ENCODE measurements around the gene MBP. TPM values are rescaled to one million over a fixed set of nuclear protein-coding genes. Genes with fewer than 3 reads are reported as not detected.

MBP gene
- polyA plus RNA-seq, 4 donors, result 14.3 to 34.3 (median 23.0) TPM

DNA sequence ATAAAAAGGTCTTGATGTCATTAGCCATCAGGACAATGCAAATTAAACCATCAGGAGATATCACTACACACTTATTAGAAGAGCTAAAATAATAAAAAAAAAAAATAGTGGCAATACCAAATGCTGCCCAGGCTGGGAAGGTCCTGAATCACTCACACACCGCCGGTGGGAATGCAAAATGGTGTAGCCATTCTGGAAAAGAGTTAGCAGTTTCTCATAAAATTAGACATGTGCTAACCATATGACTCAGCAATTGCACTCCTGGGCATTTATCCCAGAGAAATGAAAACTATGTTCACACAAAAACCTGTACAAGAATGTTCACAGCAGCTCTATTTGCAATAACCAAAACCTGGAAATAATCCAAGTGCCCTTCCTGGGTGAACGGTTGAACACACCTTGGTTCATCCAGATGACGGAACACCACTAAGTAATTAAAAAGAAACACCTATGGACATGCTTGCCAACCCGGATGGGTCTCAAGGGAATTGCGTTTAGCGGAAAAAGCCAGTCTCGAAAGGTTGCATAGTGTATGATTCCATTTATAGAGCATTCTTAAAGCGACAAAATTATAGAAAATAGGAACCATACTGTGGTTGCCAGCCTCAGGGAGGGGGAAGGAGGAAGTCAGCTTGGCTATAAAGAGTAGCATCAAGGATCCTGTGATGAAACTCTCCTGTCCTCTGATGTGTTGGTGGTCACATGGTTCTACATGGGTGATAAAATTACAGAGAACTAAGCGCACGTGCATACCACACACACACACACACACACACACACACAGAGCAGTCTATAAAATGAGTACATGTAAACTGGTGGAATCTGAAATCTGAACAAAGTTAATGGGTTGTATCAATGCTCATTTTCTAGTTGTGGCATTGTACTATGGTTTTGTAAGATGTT lies 4.6 kb downstream of the MBP start:
- Histone ChIP-seq H3K9me3 (ENCODE audit: control insufficient read depth in 2 of 2, insufficient read depth in 1 of 2, low read depth in 1 of 2, low read length in 1 of 2) (no peaks in the 10 kb centered on the region), H3K4me1 (ENCODE audit: control insufficient read depth in 3 of 3, insufficient read depth in 2 of 3, low read depth in 1 of 3, low read length in 2 of 3) (peaks cover 8 to 25% (median 19%) of the 10 kb centered on the region in 3 donors), H3K4me3 (ENCODE audit: low read depth in 1 of 3, low read length in 3 of 3) (peak overlapping the region in 1 of 3 donors; percentile 18), H3K27ac (ENCODE audit: low read depth in 1 of 3, low read length in 2 of 3) (peak overlapping the region; percentile 58 to 84 (median 67)), H3K36me3 (ENCODE audit: control insufficient read depth in 3 of 3, insufficient read depth in 2 of 3, low read depth in 1 of 3, low read length in 3 of 3) (peaks cover 0 to 15% (median 0%) of the 10 kb centered on the region in 3 donors), H3K27me3 (ENCODE audit: control insufficient read depth in 3 of 3, insufficient read depth in 3 of 3, low read length in 3 of 3) (peaks cover 0 to 2% (median 0%) of the 10 kb centered on the region in 3 donors)
- FAIRE-seq (peak; percentile 26), DNase-seq (peak; percentile 74 to 97)
- 8 to 46% (median 15%) methylated on average over 11 of the region's 11 CpGs for WGBS, 3 donors

GRCh38 chr18:77124452-77124922 lies 8.1 kb downstream of the MBP start:
- Histone ChIP-seq H3K4me1 (ENCODE audit: control insufficient read depth in 3 of 3, insufficient read depth in 2 of 3, low read depth in 1 of 3, low read length in 2 of 3) (peaks cover 10 to 18% (median 17%) of the 10 kb centered on the region in 3 donors), H3K27me3 (ENCODE audit: control insufficient read depth in 3 of 3, insufficient read depth in 3 of 3, low read length in 3 of 3) (no peaks in the 10 kb centered on the region), H3K36me3 (ENCODE audit: control insufficient read depth in 3 of 3, insufficient read depth in 2 of 3, low read depth in 1 of 3, low read length in 3 of 3) (peaks cover 0 to 24% (median 0%) of the 10 kb centered on the region in 3 donors), H3K4me3 (ENCODE audit: low read depth in 1 of 3, low read length in 3 of 3) (no peak overlapping the region), H3K27ac (ENCODE audit: low read depth in 1 of 3, low read length in 2 of 3) (peak overlapping the region; percentile 7 to 68 (median 50)), H3K9me3 (ENCODE audit: control insufficient read depth in 2 of 2, insufficient read depth in 1 of 2, low read depth in 1 of 2, low read length in 1 of 2) (no peaks in the 10 kb centered on the region)
- FAIRE-seq (no peak), DNase-seq (peak; percentile 53 to 58)
- 7 to 40% (median 9%) methylated on average over 9 of the region's 9 CpGs for WGBS, 3 donors

DNA sequence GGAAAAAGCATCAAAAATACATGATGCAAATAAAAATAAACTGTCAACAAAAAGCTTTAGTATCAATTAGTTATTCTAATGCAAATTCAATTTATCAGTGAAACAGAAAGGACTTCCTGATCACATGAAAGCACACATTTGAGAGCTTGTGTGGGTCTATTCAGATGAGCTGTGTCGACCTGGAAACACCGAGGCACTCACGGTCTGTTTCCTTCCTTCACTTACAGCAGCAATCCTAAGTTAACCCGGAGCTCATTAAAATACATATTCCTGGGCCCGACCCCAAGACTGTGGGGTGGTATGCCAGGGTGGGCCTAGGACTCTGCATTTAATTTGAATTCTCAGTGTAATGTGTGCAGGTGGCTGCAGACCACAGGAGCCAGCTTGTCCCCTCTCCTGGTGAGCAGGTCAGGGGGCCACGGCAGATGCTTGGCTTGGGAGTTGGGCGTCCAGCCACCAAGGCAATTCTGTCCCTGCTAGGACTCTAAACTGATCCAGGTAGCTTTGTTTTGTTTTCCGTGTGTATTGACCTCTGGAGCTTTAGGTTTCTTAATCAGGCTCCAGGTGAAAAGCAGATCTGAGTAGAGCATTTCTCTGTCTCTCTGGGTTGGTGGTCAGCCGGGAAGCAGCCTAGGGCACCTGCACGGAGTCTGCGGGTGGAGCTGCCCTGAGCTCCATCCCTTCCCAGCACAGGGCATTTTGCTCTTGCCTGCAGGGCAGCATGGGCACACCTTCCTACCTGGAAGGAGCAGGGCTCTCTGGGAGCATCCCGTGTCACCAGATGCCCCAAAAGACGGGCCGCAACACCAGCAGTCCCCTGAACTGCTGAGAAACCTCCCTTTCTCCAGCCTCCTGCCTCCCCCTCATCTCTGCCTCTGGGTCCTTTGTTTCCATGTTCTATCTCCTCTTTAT lies 9.0 kb downstream of the MBP start:
- FAIRE-seq (no peak), DNase-seq (no peak)
- peak overlapping the region in 1 of 3 donors; percentile 5 for H3K4me3 ChIP-seq (ENCODE audit: low read depth in 1 of 3, low read length in 3 of 3)
- no peaks in the 10 kb centered on the region for H3K9me3 ChIP-seq (ENCODE audit: control insufficient read depth in 2 of 2, insufficient read depth in 1 of 2, low read depth in 1 of 2, low read length in 1 of 2)
- H3K27ac ChIP-seq (ENCODE audit: low read depth in 1 of 3, low read length in 2 of 3), result peak overlapping the region in 2 of 3 donors; percentile 22 to 45
- H3K27me3 ChIP-seq (ENCODE audit: control insufficient read depth in 3 of 3, insufficient read depth in 3 of 3, low read length in 3 of 3), result no peaks in the 10 kb centered on the region
- peaks cover 6 to 14% (median 9%) of the 10 kb centered on the region in 3 donors for H3K4me1 ChIP-seq (ENCODE audit: control insufficient read depth in 3 of 3, insufficient read depth in 2 of 3, low read depth in 1 of 3, low read length in 2 of 3)
- H3K36me3 ChIP-seq (ENCODE audit: control insufficient read depth in 3 of 3, insufficient read depth in 2 of 3, low read depth in 1 of 3, low read length in 3 of 3), result peaks cover 0 to 29% (median 0%) of the 10 kb centered on the region in 3 donors
- 50 to 69% (median 60%) methylated on average over 14 of the region's 14 CpGs for WGBS, 3 donors

DNA sequence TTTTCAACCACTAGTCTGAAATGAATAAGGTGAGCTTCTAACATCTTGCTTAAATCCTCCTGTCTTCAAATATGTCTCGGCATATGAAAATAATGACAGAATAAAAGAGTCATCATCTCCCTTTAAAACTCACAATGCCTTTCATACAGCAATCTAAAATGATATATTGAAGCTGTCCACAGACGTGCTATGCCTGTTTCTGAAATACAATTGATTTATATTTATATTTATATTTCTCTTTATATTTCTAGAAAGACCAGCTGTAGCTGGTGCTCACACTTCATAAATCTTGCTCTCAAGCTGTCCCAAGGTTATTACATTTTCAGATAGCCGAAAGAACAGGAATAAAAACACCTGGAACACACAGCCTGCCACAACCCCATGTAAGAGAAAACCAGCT lies 11.1 kb downstream of the MBP start:
- FAIRE-seq (no peak), DNase-seq (no peak)
- Histone ChIP-seq H3K27me3 (ENCODE audit: control insufficient read depth in 3 of 3, insufficient read depth in 3 of 3, low read length in 3 of 3) (no peaks in the 10 kb centered on the region), H3K9me3 (ENCODE audit: control insufficient read depth in 2 of 2, insufficient read depth in 1 of 2, low read depth in 1 of 2, low read length in 1 of 2) (no peaks in the 10 kb centered on the region), H3K27ac (ENCODE audit: low read depth in 1 of 3, low read length in 2 of 3) (no peak overlapping the region), H3K36me3 (ENCODE audit: control insufficient read depth in 3 of 3, insufficient read depth in 2 of 3, low read depth in 1 of 3, low read length in 3 of 3) (peaks cover 0 to 32% (median 0%) of the 10 kb centered on the region in 3 donors), H3K4me3 (ENCODE audit: low read depth in 1 of 3, low read length in 3 of 3) (no peak overlapping the region), H3K4me1 (ENCODE audit: control insufficient read depth in 3 of 3, insufficient read depth in 2 of 3, low read depth in 1 of 3, low read length in 2 of 3) (peaks cover 6 to 9% (median 9%) of the 10 kb centered on the region in 3 donors)
- WGBS, 3 donors, result 84 to 92% (median 85%) methylated on average over 3 of the region's 3 CpGs

GRCh38 chr18:77119851-77120491 lies 12.6 kb downstream of the MBP start:
- Histone ChIP-seq H3K27ac (ENCODE audit: low read depth in 1 of 3, low read length in 2 of 3) (no peak overlapping the region), H3K9me3 (ENCODE audit: control insufficient read depth in 2 of 2, insufficient read depth in 1 of 2, low read depth in 1 of 2, low read length in 1 of 2) (no peaks in the 10 kb centered on the region), H3K4me1 (ENCODE audit: control insufficient read depth in 3 of 3, insufficient read depth in 2 of 3, low read depth in 1 of 3, low read length in 2 of 3) (peaks cover 10 to 22% (median 12%) of the 10 kb centered on the region in 3 donors), H3K4me3 (ENCODE audit: low read depth in 1 of 3, low read length in 3 of 3) (no peak overlapping the region), H3K36me3 (ENCODE audit: control insufficient read depth in 3 of 3, insufficient read depth in 2 of 3, low read depth in 1 of 3, low read length in 3 of 3) (peaks cover 0 to 36% (median 0%) of the 10 kb centered on the region in 3 donors), H3K27me3 (ENCODE audit: control insufficient read depth in 3 of 3, insufficient read depth in 3 of 3, low read length in 3 of 3) (no peaks in the 10 kb centered on the region)
- WGBS, 3 donors, result 92 to 95% (median 94%) methylated on average over 22 to 23 of the region's 23 CpGs
- FAIRE-seq (no peak), DNase-seq (no peak)

DNA sequence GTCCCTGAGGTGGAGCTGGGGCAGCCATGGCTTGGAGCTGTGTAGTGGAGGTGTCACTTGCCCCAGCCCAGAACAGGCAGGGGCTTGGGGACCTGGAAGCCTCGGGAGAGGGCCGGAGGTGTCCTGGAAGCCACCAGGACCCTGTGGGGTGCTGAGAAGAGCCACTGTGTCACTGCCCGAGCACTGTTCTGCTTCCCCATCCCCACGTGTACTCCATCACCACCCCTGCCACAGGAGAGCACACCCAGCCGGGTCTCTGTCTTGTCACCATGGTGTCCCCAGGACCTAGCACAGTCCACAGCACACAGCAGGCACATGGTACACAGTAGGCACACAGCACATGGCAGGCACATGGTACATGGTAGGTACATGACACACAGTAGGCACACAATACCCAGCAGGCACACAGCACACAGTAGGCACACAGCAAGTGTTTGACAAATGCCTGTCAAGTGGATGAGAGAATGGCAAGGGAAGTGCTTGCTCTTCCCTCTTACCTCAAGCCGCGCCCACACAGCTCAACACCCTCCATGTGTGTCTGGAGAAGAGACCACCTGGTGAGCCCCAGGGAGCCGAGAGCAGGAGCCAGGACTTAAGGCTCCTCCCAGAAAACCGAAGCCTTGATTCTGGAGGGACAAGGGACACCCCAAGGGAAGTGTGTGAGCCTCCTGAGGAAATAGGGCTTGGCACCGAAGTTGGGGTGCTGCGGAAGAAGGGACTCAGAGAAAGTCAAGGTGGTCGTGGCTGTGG lies 13.3 kb downstream of the MBP start:
- H3K9me3 ChIP-seq (ENCODE audit: control insufficient read depth in 2 of 2, insufficient read depth in 1 of 2, low read depth in 1 of 2, low read length in 1 of 2), result no peaks in the 10 kb centered on the region
- DNase-seq (no peak), FAIRE-seq (no peak)
- peaks cover 0 to 36% (median 0%) of the 10 kb centered on the region in 3 donors for H3K36me3 ChIP-seq (ENCODE audit: control insufficient read depth in 3 of 3, insufficient read depth in 2 of 3, low read depth in 1 of 3, low read length in 3 of 3)
- no peak overlapping the region for H3K27ac ChIP-seq (ENCODE audit: low read depth in 1 of 3, low read length in 2 of 3)
- H3K4me1 ChIP-seq (ENCODE audit: control insufficient read depth in 3 of 3, insufficient read depth in 2 of 3, low read depth in 1 of 3, low read length in 2 of 3), result peaks cover 5 to 22% (median 10%) of the 10 kb centered on the region in 3 donors
- H3K27me3 ChIP-seq (ENCODE audit: control insufficient read depth in 3 of 3, insufficient read depth in 3 of 3, low read length in 3 of 3), result no peaks in the 10 kb centered on the region
- no peak overlapping the region for H3K4me3 ChIP-seq (ENCODE audit: low read depth in 1 of 3, low read length in 3 of 3)
- WGBS, 3 donors, result 87 to 92% (median 91%) methylated on average over 12 of the region's 12 CpGs

DNA sequence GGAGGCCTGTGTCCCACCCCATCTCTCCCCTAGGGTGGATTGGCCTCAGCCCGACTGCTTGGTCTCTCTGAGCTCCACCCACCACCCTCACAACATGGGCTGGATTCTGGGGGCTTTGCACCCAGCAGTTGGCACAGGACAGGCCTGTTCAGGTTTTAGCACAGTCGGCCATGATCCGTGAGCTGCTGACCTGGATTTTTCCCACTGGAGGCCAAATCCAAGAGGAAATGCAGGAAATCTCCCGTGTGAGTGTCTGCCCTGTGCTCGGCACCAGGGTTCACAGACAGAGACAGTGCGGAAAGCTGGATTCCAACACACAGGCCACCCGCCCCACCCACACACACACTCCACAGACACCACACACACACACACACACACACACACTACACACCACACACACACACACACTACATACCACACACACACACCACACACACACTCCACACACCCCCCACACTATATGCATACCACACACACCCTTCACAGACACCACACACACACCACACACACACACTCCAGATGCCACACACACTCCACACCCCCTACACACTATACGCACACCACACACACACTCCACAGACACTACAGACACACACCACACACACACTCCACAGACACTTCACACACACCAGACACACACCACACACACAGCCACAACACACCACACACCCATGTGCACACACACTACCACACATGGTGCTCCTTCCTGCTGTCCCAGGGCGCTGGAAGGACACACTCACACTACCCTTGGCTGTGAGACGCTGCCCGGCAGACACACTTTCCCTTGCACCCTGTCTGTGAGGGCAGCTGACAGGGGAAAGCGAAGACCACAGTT lies 14.1 kb downstream of the MBP start:
- WGBS, 3 donors, result 94 to 99% (median 95%) methylated on average over 11 to 12 of the region's 12 CpGs
- no peak for FAIRE-seq
- H3K27ac ChIP-seq (ENCODE audit: low read depth in 1 of 3, low read length in 2 of 3), result no peak overlapping the region

More for the DNA sequence above, 14.1 kb downstream of the MBP start:
- H3K27me3 ChIP-seq (ENCODE audit: control insufficient read depth in 3 of 3, insufficient read depth in 3 of 3, low read length in 3 of 3), result no peaks in the 10 kb centered on the region
- no peaks in the 10 kb centered on the region for H3K9me3 ChIP-seq (ENCODE audit: control insufficient read depth in 2 of 2, insufficient read depth in 1 of 2, low read depth in 1 of 2, low read length in 1 of 2)
- no peak for DNase-seq
- peaks cover 8 to 28% (median 12%) of the 10 kb centered on the region in 3 donors for H3K4me1 ChIP-seq (ENCODE audit: control insufficient read depth in 3 of 3, insufficient read depth in 2 of 3, low read depth in 1 of 3, low read length in 2 of 3)
- H3K36me3 ChIP-seq (ENCODE audit: control insufficient read depth in 3 of 3, insufficient read depth in 2 of 3, low read depth in 1 of 3, low read length in 3 of 3), result peaks cover 0 to 32% (median 0%) of the 10 kb centered on the region in 3 donors
- H3K4me3 ChIP-seq (ENCODE audit: low read depth in 1 of 3, low read length in 3 of 3), result no peak overlapping the region

Data from small intestine (tissue), 7 donors.